Measurements from ENCODE around the gene NMRK1. TPM values are rescaled to one million over a fixed set of nuclear protein-coding genes. Genes with fewer than 3 reads are reported as not detected.

The NMRK1 gene
- total RNA-seq, 1 experiment from 2014 or later = 24.6 TPM

DNA sequence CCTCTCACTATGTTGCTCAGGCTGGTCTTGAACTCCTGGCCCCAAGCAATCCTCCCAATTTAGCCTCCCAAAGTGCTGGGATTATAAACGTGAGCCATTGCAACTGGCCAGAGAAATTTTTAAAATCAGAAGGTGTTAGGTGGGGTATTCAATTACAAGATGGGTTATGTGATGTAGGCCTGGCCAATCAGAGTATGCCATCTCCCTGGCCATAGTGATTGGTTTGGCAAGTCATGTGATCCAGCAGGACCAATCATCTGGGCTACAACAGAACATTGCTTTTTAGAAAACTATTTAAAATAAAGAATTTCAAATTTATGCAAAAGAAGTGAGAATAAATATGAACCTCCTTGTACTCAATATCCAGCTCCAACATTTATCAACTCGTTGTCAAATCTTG lies 22.4 kb downstream of the NMRK1 start:
- no peak for DNase-seq (ENCODE audit: unreplicated experiment)
- ChIA-PET CTCF (interaction anchor here (0.6 to 5.6 kb wide), 9 partner anchors 10 to 292 kb away, joined by 3 to 39 read pairs (median 5); partner anchors contain the start of gene CARNMT1), POLR2A (interaction anchor here (0.8 to 1.3 kb wide), 2 partner anchors 18 to 37 kb away, joined by 3 to 4 read pairs; partner anchors contain the start of gene CARNMT1)
- peaks cover 7% of the 10 kb centered on the region for H3K36me3 Mint-ChIP-seq (ENCODE audit: insufficient read depth, unreplicated experiment)
- no TSS peak for BruUV-seq (replicated peaks)
- H3K4me1 Mint-ChIP-seq (ENCODE audit: insufficient read depth, unreplicated experiment) = no peaks in the 10 kb centered on the region
- TF ChIP-seq, protein P1, sequence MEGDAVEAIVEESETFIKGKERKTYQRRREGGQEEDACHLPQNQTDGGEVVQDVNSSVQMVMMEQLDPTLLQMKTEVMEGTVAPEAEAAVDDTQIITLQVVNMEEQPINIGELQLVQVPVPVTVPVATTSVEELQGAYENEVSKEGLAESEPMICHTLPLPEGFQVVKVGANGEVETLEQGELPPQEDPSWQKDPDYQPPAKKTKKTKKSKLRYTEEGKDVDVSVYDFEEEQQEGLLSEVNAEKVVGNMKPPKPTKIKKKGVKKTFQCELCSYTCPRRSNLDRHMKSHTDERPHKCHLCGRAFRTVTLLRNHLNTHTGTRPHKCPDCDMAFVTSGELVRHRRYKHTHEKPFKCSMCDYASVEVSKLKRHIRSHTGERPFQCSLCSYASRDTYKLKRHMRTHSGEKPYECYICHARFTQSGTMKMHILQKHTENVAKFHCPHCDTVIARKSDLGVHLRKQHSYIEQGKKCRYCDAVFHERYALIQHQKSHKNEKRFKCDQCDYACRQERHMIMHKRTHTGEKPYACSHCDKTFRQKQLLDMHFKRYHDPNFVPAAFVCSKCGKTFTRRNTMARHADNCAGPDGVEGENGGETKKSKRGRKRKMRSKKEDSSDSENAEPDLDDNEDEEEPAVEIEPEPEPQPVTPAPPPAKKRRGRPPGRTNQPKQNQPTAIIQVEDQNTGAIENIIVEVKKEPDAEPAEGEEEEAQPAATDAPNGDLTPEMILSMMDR (IDR thresholded peaks at IDR 0.05; ENCODE audit: unreplicated experiment) = no peak
- intact Hi-C loops (cut with micrococcal nuclease) = no loop called here
- no peak overlapping the region for H3K4me3 Mint-ChIP-seq (ENCODE audit: unreplicated experiment)
- no peaks in the 10 kb centered on the region for H3K9me3 Mint-ChIP-seq (ENCODE audit: unreplicated experiment)
- no peaks in the 10 kb centered on the region for H3K27me3 Mint-ChIP-seq (ENCODE audit: insufficient read depth, unreplicated experiment)
- H3K27ac Mint-ChIP-seq (ENCODE audit: low read depth, unreplicated experiment) = no peak overlapping the region

GRCh38 chr9:75064307-75065025 lies 23.5 kb downstream of the NMRK1 start:
- TF ChIP-seq, protein P1 (IDR thresholded peaks at IDR 0.05; ENCODE audit: unreplicated experiment) = no peak

GRCh38 chr9:75063556-75064305 lies 24.2 kb downstream of the NMRK1 start:
- Mint-ChIP-seq H3K36me3 (ENCODE audit: insufficient read depth, unreplicated experiment) (peaks cover 7% of the 10 kb centered on the region), H3K27ac (ENCODE audit: low read depth, unreplicated experiment) (no peak overlapping the region), H3K4me1 (ENCODE audit: insufficient read depth, unreplicated experiment) (no peaks in the 10 kb centered on the region), H3K27me3 (ENCODE audit: insufficient read depth, unreplicated experiment) (no peaks in the 10 kb centered on the region), H3K9me3 (ENCODE audit: unreplicated experiment) (no peaks in the 10 kb centered on the region), H3K4me3 (ENCODE audit: unreplicated experiment) (no peak overlapping the region)
- ChIA-PET CTCF (interaction anchor here (0.6 to 5.6 kb wide), 12 partner anchors 10 to 290 kb away, joined by 3 to 39 read pairs (median 4); partner anchors contain the start of genes C9orf40 and CARNMT1), POLR2A (interaction anchor here (1.0 to 2.0 kb wide), 6 partner anchors 12 to 1941 kb away, joined by 3 to 11 read pairs (median 6); partner anchors contain the start of genes CARNMT1, NMRK1 and OSTF1)
- TF ChIP-seq, protein P1 (IDR thresholded peaks at IDR 0.05; ENCODE audit: unreplicated experiment) = no peak
- no TSS peak for BruUV-seq (replicated peaks)
- DNase-seq (ENCODE audit: unreplicated experiment) = no peak
- intact Hi-C loops (cut with micrococcal nuclease) = no loop called here

More at GRCh38 chr9:75064307-75065025, 23.5 kb downstream of the NMRK1 start:
- no peaks in the 10 kb centered on the region for H3K9me3 Mint-ChIP-seq (ENCODE audit: unreplicated experiment)
- ChIA-PET CTCF (interaction anchor here (0.6 to 5.6 kb wide), 16 partner anchors 10 to 291 kb away, joined by 3 to 39 read pairs (median 4); partner anchors contain the start of genes C9orf40 and CARNMT1), POLR2A (interaction anchor here (0.6 to 2.0 kb wide), 9 partner anchors 11 to 1942 kb away, joined by 3 to 11 read pairs (median 4); partner anchors contain the start of genes CARNMT1, NMRK1 and OSTF1)
- intact Hi-C loops (cut with micrococcal nuclease) = no loop called here
- H3K36me3 Mint-ChIP-seq (ENCODE audit: insufficient read depth, unreplicated experiment) = peaks cover 7% of the 10 kb centered on the region
- no peak overlapping the region for H3K4me3 Mint-ChIP-seq (ENCODE audit: unreplicated experiment)
- peak overlapping the region; percentile 49 for H3K27ac Mint-ChIP-seq (ENCODE audit: low read depth, unreplicated experiment)
- no peak for DNase-seq (ENCODE audit: unreplicated experiment)
- H3K27me3 Mint-ChIP-seq (ENCODE audit: insufficient read depth, unreplicated experiment) = no peaks in the 10 kb centered on the region
- H3K4me1 Mint-ChIP-seq (ENCODE audit: insufficient read depth, unreplicated experiment) = no peaks in the 10 kb centered on the region
- no TSS peak for BruUV-seq (replicated peaks)

DNA sequence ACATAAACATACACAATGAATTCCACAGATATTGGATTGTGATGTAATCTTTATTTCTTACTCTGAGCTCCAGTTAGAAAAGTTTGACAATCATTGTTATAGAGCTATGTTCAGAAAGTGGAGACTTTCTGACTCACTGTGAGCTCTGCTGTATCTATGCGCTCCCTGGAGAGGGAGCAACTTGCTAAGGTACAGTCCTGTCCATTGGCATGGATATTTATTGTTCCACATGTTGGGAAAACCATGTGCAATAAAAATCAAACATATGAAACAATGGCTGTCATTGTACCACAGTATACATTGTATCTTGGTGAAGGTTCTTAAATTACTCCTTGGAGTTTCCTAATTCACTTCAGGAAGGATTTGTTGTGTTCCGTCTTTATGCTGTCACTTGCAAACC lies 26.8 kb downstream of the NMRK1 start:
- TF ChIP-seq, protein P1 (IDR thresholded peaks at IDR 0.05; ENCODE audit: unreplicated experiment) = no peak
- no peak for DNase-seq (ENCODE audit: unreplicated experiment)
- peaks cover 7% of the 10 kb centered on the region for H3K36me3 Mint-ChIP-seq (ENCODE audit: insufficient read depth, unreplicated experiment)
- intact Hi-C loops (cut with micrococcal nuclease) = no loop called here
- ChIA-PET POLR2A (no interaction called here), CTCF (interaction anchor here (0.7 to 1.0 kb wide), 3 partner anchors 11 to 284 kb away, joined by 3 read pairs; no protein-coding TSS in a partner anchor)
- no peaks in the 10 kb centered on the region for H3K27me3 Mint-ChIP-seq (ENCODE audit: insufficient read depth, unreplicated experiment)
- no peaks in the 10 kb centered on the region for H3K9me3 Mint-ChIP-seq (ENCODE audit: unreplicated experiment)
- H3K4me1 Mint-ChIP-seq (ENCODE audit: insufficient read depth, unreplicated experiment) = no peaks in the 10 kb centered on the region
- H3K27ac Mint-ChIP-seq (ENCODE audit: low read depth, unreplicated experiment) = no peak overlapping the region
- H3K4me3 Mint-ChIP-seq (ENCODE audit: unreplicated experiment) = no peak overlapping the region
- no TSS peak for BruUV-seq (replicated peaks)

All from MCF 10A (cell line).